Neuronal stem cell (in vitro differentiated cells): ENCODE results near the gene PAX2.

Experiments used
- DNase-seq: peaks from one replicate; pipeline ENCODE4 v3.0.0-alpha.2; 2013; ENCODE audit warnings: low spot score
- H2AFZ ChIP-seq: one replicate; pipeline ENCODE4 v1.6.1; 2013; ENCODE audit warnings: mild to moderate bottlenecking, low read length, inconsistent platforms
- H2AK5ac ChIP-seq: 2 replicates; pipeline ENCODE4 v1.6.1; 2013; ENCODE audit warnings: low read depth, mild to moderate bottlenecking, inconsistent platforms, low read length, moderate library complexity, mixed read lengths
- H2BK120ac ChIP-seq: 2 replicates; pipeline ENCODE4 v1.6.1; 2013; ENCODE audit warnings: low read depth, mild to moderate bottlenecking, inconsistent platforms, low read length, moderate library complexity, mixed read lengths
- H2BK12ac ChIP-seq: one replicate; pipeline ENCODE4 v1.6.1; 2013; ENCODE audit warnings: low read length, inconsistent platforms
- H2BK15ac ChIP-seq: 2 replicates; pipeline ENCODE4 v1.6.1; 2013; ENCODE audit warnings: mild to moderate bottlenecking, low read length, inconsistent platforms, mixed read lengths
- H2BK5ac ChIP-seq: one replicate; pipeline ENCODE4 v1.6.1; 2013; ENCODE audit warnings: inconsistent platforms, mild to moderate bottlenecking, low read length, moderate library complexity
- H3K14ac ChIP-seq: one replicate; pipeline ENCODE4 v1.6.1; 2013; ENCODE audit warnings: low read length, inconsistent platforms
- H3K18ac ChIP-seq: 2 replicates; pipeline ENCODE4 v1.6.1; 2013; ENCODE audit warnings: low read length, inconsistent platforms
- H3K23ac ChIP-seq: 2 replicates; pipeline ENCODE4 v1.6.1; 2013; ENCODE audit warnings: low read depth, mild to moderate bottlenecking, mixed read lengths, low read length, inconsistent platforms; ENCODE audit not compliant: poor library complexity
- H3K27ac ChIP-seq: replicated peaks from 3 replicates; pipeline ENCODE4 v1.5.1; 2013; ENCODE audit warnings: low read length, inconsistent platforms
- H3K27me3 ChIP-seq, 3 experiments: 2 replicates each; pipeline ENCODE4 v1.6.1; 2013; ENCODE audit warnings: low read length in 3 of 3, mild to moderate bottlenecking in 2 of 3, inconsistent platforms in 1 of 3, low read depth in 1 of 3, mixed read lengths in 1 of 3, moderate library complexity in 1 of 3; ENCODE audit not compliant: control insufficient read depth in 3 of 3, insufficient read depth in 3 of 3
- H3K36me3 ChIP-seq, 2 donors: replicated peaks in 1 of 2; 2 replicates each; pipeline ENCODE4 v1.6.1; 2013; ENCODE audit warnings: low read length in 2 of 2; ENCODE audit not compliant: control insufficient read depth in 2 of 2, insufficient read depth in 2 of 2
- H3K4ac ChIP-seq: 2 replicates; pipeline ENCODE4 v1.6.1; 2013; ENCODE audit warnings: inconsistent platforms, mild to moderate bottlenecking, low read length, moderate library complexity
- H3K4me1 ChIP-seq, 2 donors: 1 replicate in 1 of 2; 2 replicates in 1 of 2; pipeline ENCODE4 v1.6.1; 2013; ENCODE audit warnings: low read length in 2 of 2, low read depth in 1 of 2; ENCODE audit not compliant: control insufficient read depth in 2 of 2, insufficient read depth in 1 of 2
- H3K4me2 ChIP-seq: one replicate; pipeline ENCODE4 v1.6.1; 2013; ENCODE audit warnings: mild to moderate bottlenecking, low read length, inconsistent platforms; ENCODE audit not compliant: insufficient read depth, poor library complexity, severe bottlenecking
- H3K4me3 ChIP-seq, 2 donors: 2 replicates each; pipeline ENCODE4 v1.5.1; 2013; ENCODE audit warnings: low read length in 2 of 2, mild to moderate bottlenecking in 2 of 2, inconsistent platforms in 1 of 2, moderate library complexity in 1 of 2
- H3K79me1 ChIP-seq: one replicate; pipeline ENCODE4 v1.6.1; 2013; ENCODE audit warnings: low read depth, mild to moderate bottlenecking, inconsistent platforms, low read length, moderate library complexity
- H3K9ac ChIP-seq: one replicate; pipeline ENCODE4 v1.6.1; 2013; ENCODE audit warnings: mild to moderate bottlenecking, low read depth, low read length, inconsistent platforms; ENCODE audit not compliant: poor library complexity
- H3K9me3 ChIP-seq, 2 donors: replicated peaks in 1 of 2; 2 replicates each; pipeline versions ENCODE3 to v1.6.1; 2013; ENCODE audit warnings: low read length in 2 of 2, mild to moderate bottlenecking in 2 of 2, inconsistent platforms in 1 of 2, low read depth in 1 of 2, mixed read lengths in 1 of 2, moderate library complexity in 1 of 2; ENCODE audit not compliant: control insufficient read depth in 2 of 2, insufficient read depth in 1 of 2
- H4K8ac ChIP-seq: one replicate; pipeline ENCODE4 v1.6.1; 2013; ENCODE audit warnings: low read depth, mild to moderate bottlenecking, inconsistent platforms, low read length, moderate library complexity
- H4K91ac ChIP-seq: one replicate; pipeline ENCODE4 v1.6.1; 2013; ENCODE audit warnings: low read length, low read depth, mild to moderate bottlenecking, inconsistent platforms; ENCODE audit not compliant: poor library complexity
- WGBS, 2 donors: extraction: QIAGEN DNeasy Blood & Tissue Kit; methylation state at CpG; one replicate each; pipeline ENCODE4 v1.1.7; 2013; ENCODE audit warnings: missing lambda C conversion rate in 2 of 2, mixed read lengths in 1 of 2; ENCODE audit not compliant: insufficient read length in 2 of 2, insufficient replicate concordance in 1 of 2; ENCODE audit errors: extremely low coverage in 2 of 2; 5-methylcytosine and 5-hydroxymethylcytosine counted together

PAX2 gene

GRCh38 chr10:100732241-100732596, 13.2 kb upstream of the PAX2 start:
- H3K27ac ChIP-seq: no peak overlapping the region
- no peak overlapping the region for H2BK12ac ChIP-seq
- H3K36me3 ChIP-seq: no peaks in the 10 kb centered on the region
- H3K4me1 ChIP-seq: peaks cover 0 to 4% of the 10 kb centered on the region in 2 donors
- no CpG with 5 or more reads among the region's 2 CpGs for WGBS, 2 donors
- no peak overlapping the region for H3K4ac ChIP-seq
- no peak overlapping the region for H2BK5ac ChIP-seq
- no peak overlapping the region for H3K23ac ChIP-seq
- no peak overlapping the region for H3K18ac ChIP-seq
- no peak overlapping the region for H3K14ac ChIP-seq
- H3K4me2 ChIP-seq: no peak overlapping the region
- H2AK5ac ChIP-seq: no peak overlapping the region
- DNase-seq: no peak
- no peak overlapping the region for H3K4me3 ChIP-seq
- no peaks in the 10 kb centered on the region for H3K79me1 ChIP-seq
- H3K9me3 ChIP-seq: no peaks in the 10 kb centered on the region
- no peak overlapping the region for H2BK15ac ChIP-seq
- H4K91ac ChIP-seq: no peak overlapping the region
- peaks cover 62 to 100% (median 99%) of the 10 kb centered on the region in 3 experiments for H3K27me3 ChIP-seq
- no peak overlapping the region for H2AFZ ChIP-seq
- no peak overlapping the region for H2BK120ac ChIP-seq
- H3K9ac ChIP-seq: no peak overlapping the region
- H4K8ac ChIP-seq: no peak overlapping the region

- Histone ChIP-seq H2AFZ (no peak overlapping the region), H3K18ac (no peak overlapping the region), H3K4ac (no peak overlapping the region), H3K4me1 (peaks cover 0 to 4% of the 10 kb centered on the region in 2 donors), H3K23ac (no peak overlapping the region), H3K14ac (no peak overlapping the region), H2BK120ac (no peak overlapping the region), H3K27me3 (peaks cover 71 to 100% (median 99%) of the 10 kb centered on the region in 3 experiments), H3K9ac (no peak overlapping the region), H4K91ac (no peak overlapping the region), H2BK5ac (no peak overlapping the region), H3K36me3 (no peaks in the 10 kb centered on the region), H3K9me3 (no peaks in the 10 kb centered on the region), H3K4me2 (no peak overlapping the region), H3K79me1 (no peaks in the 10 kb centered on the region), H2AK5ac (no peak overlapping the region), H2BK12ac (no peak overlapping the region), H3K4me3 (no peak overlapping the region), H2BK15ac (no peak overlapping the region), H3K27ac (no peak overlapping the region), H4K8ac (no peak overlapping the region)
- no peak for DNase-seq
- no CpG with 5 or more reads among the region's 6 CpGs for WGBS, 2 donors
These were observed 12.1 kb upstream of the PAX2 start for GRCh38 chr10:100733329-100733728.

- no peak overlapping the region for H3K18ac ChIP-seq
- H2BK12ac ChIP-seq: no peak overlapping the region
- no peak overlapping the region for H2BK120ac ChIP-seq
- no peak overlapping the region for H2AK5ac ChIP-seq
- H3K14ac ChIP-seq: no peak overlapping the region
- no peak overlapping the region for H2AFZ ChIP-seq
- no peak for DNase-seq
- no peaks in the 10 kb centered on the region for H3K79me1 ChIP-seq
- H2BK15ac ChIP-seq: no peak overlapping the region
- no peak overlapping the region for H2BK5ac ChIP-seq
- no peak overlapping the region for H3K4ac ChIP-seq
- no peaks in the 10 kb centered on the region for H3K9me3 ChIP-seq
- H4K91ac ChIP-seq: no peak overlapping the region
- no peak overlapping the region for H3K4me3 ChIP-seq
- H3K9ac ChIP-seq: no peak overlapping the region
- H3K27ac ChIP-seq: no peak overlapping the region
- H3K27me3 ChIP-seq: peaks cover 79 to 100% (median 99%) of the 10 kb centered on the region in 3 experiments
- H3K36me3 ChIP-seq: no peaks in the 10 kb centered on the region
- H3K23ac ChIP-seq: no peak overlapping the region
- H3K4me2 ChIP-seq: no peak overlapping the region
- WGBS, 2 donors: no CpG with 5 or more reads among the region's 7 CpGs
- peaks cover 0 to 4% of the 10 kb centered on the region in 2 donors for H3K4me1 ChIP-seq
- H4K8ac ChIP-seq: no peak overlapping the region
These were observed 10.9 kb upstream of the PAX2 start for GRCh38 chr10:100734295-100735086.

DNA sequence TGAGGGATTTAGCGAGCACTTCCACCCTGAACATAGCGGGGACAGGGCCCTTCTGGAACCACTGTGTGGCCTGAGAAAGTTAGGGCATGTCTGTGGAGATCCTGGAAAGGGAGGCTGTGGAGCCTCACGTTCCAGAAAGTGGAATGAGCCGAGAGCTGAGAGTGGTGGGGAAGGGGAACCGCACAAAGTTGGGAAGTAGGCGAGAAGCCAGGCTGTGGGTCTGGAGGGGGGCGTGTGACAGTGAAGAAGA, 10.4 kb upstream of the PAX2 start:
- Histone ChIP-seq H3K36me3 (no peaks in the 10 kb centered on the region), H2BK15ac (no peak overlapping the region), H3K9me3 (no peaks in the 10 kb centered on the region), H3K27me3 (peaks cover 80 to 100% (median 99%) of the 10 kb centered on the region in 3 experiments), H3K9ac (no peak overlapping the region), H3K18ac (peak overlapping the region; percentile 13), H3K4ac (no peak overlapping the region), H3K4me3 (no peak overlapping the region), H3K4me2 (no peak overlapping the region), H4K8ac (no peak overlapping the region), H2AFZ (no peak overlapping the region), H3K79me1 (no peaks in the 10 kb centered on the region), H3K14ac (peak overlapping the region; percentile 31), H2AK5ac (peak overlapping the region; percentile 49), H2BK120ac (no peak overlapping the region), H3K27ac (no peak overlapping the region), H4K91ac (no peak overlapping the region), H3K4me1 (peaks cover 0 to 6% of the 10 kb centered on the region in 2 donors), H2BK12ac (no peak overlapping the region), H2BK5ac (no peak overlapping the region), H3K23ac (peak overlapping the region; percentile 1)
- WGBS, 2 donors: no CpG with 5 or more reads among the region's 7 CpGs
- no peak for DNase-seq
